Muscle of leg (tissue), 11 donors: ENCODE data around the gene NKX6-1. TPM values are rescaled to one million over a fixed set of nuclear protein-coding genes. Genes with fewer than 3 reads are reported as not detected.
A peak's percentile ranks its signal among the peaks of the same experiment; 100 is the strongest.

Experiments used
- DNase-seq: peaks from one replicate; pipeline ENCODE4 v3.0.0; 2013
- H3K27ac ChIP-seq: one replicate; pipeline ENCODE4 v1.5.1; 2013; ENCODE audit warnings: mild to moderate bottlenecking, low read length, control low read depth
- H3K27me3 ChIP-seq: one replicate; pipeline ENCODE4 v1.6.1; 2013; ENCODE audit warnings: low read length; ENCODE audit not compliant: control insufficient read depth, insufficient read depth
- H3K36me3 ChIP-seq: one replicate; pipeline ENCODE4 v1.6.1; 2013; ENCODE audit warnings: low read length; ENCODE audit not compliant: control insufficient read depth, insufficient read depth
- H3K4me1 ChIP-seq: one replicate; pipeline ENCODE4 v1.6.1; 2013; ENCODE audit warnings: low read length; ENCODE audit not compliant: control insufficient read depth, insufficient read depth
- H3K4me3 ChIP-seq: one replicate; pipeline ENCODE4 v1.5.1; 2013; ENCODE audit warnings: low read length, control low read depth
- H3K9me3 ChIP-seq: replicated peaks from 2 replicates; pipeline ENCODE4 v1.6.1; 2013; ENCODE audit warnings: low read depth, low read length; ENCODE audit not compliant: control insufficient read depth
- WGBS: methylation state at CpG from one replicate; pipeline ENCODE4 v1.1.5; 2013; ENCODE audit warnings: missing lambda C conversion rate; ENCODE audit not compliant: insufficient coverage; 5-methylcytosine and 5-hydroxymethylcytosine counted together
- polyA plus RNA-seq, 8 donors: library from polyadenylated mRNA; unstranded; fragments of 120-200 nt; gene quantifications; one replicate each; pipeline versions ENCODE4 v1.2.1 to v1.2.3, GENCODE V29; 2013; ENCODE audit warnings: inconsistent platforms in 1 of 8, low replicate concordance in 1 of 8; ENCODE audit not compliant: insufficient read length in 8 of 8, insufficient read depth in 1 of 8
- total RNA-seq: library from RNA; stranded (reverse); fragments of 120-200 nt; gene quantifications from one replicate; pipeline ENCODE4 v1.2.4, GENCODE V29; 2013

Gene NKX6-1
- total and polyA plus RNA-seq, 9 donors: 0.05 to 0.23 TPM; not detected in 7

DNA sequence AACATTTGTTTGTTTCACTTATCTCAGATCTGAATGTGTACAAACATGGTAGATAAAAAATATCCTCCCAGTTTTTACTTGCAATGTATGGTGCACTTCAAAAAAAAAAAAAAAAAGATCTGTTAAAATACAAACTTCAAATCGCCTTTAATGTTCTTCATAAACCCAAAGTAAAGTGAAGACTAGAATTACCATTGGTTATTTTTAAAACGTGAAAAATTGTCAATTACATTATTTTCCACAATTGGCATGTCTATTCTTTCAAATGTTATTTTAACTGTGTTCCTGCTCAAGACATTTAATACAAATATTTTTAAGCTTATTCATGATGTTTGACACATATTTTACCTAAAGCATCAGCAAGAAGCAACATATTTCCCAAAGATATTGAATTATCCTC lies 5.0 kb downstream of the NKX6-1 start:
- peaks cover 79% of the 10 kb centered on the region for H3K27me3 ChIP-seq
- no peak overlapping the region for H3K27ac ChIP-seq
- peaks cover 31% of the 10 kb centered on the region for H3K4me1 ChIP-seq
- no peaks in the 10 kb centered on the region for H3K36me3 ChIP-seq
- H3K4me3 ChIP-seq: no peak overlapping the region
- no CpG with 5 or more reads among the region's 2 CpGs for WGBS
- no peak for DNase-seq
- no peaks in the 10 kb centered on the region for H3K9me3 ChIP-seq

DNA sequence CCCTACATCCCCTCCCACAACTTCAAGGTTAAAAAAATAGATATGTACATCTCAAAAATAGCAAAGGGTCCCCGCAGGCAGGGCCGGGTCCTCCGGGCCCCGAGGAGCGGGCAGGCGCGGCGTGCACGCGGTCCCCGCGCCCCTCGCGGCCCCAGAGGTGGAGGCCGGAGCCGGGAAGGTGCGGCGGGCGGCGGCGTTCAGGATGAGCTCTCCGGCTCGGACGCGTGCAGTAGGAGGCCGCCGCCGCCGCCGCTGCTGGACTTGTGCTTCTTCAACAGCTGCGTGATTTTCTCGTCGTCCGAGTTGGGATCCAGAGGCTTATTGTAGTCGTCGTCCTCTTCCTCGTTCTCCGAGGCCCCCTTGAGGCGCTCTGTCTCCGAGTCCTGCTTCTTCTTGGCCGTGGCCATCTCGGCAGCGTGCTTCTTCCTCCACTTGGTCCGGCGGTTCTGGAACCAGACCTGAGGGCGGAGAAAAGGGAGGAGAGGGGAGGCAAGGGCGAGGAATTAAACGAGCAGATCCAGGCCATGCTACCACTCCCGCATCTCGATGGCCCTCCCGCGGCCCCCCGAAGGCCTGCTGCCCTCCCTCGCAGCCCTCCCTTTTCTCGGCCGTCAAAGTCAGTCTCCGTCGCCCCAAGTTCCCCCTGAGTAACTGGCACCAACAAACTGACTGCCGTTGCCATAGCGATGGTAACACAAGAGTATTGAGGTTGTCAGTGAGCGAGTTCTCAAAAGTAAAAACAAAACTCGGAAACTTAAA lies 5.8 kb downstream of the NKX6-1 start:
- peak; percentile 78 for DNase-seq
- no peak overlapping the region for H3K27ac ChIP-seq
- 2% methylated on average over 57 of the region's 62 CpGs for WGBS
- H3K4me3 ChIP-seq: no peak overlapping the region
- H3K9me3 ChIP-seq: no peaks in the 10 kb centered on the region
- H3K36me3 ChIP-seq: no peaks in the 10 kb centered on the region
- peaks cover 75% of the 10 kb centered on the region for H3K27me3 ChIP-seq
- peaks cover 23% of the 10 kb centered on the region for H3K4me1 ChIP-seq

DNA sequence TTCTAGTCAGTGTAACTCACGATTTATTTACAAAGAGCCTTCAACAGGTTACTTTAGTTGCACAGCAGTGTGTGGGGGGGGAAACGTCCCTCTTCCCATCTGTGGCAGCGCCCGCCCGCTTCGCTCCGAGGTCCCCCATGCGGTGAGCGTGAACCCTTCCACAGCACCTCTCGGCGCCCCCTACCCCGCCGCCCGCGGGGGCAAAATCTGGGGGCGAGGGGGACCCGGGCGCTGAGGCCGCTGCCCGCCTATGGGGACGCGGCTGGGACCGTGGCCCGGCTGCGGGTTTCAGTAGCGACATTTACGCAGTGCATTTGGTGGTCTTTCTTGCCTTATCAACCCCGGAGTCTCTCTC lies 6.4 kb downstream of the NKX6-1 start:
- no peak for DNase-seq
- WGBS: 2% methylated on average over 16 of the region's 28 CpGs
- no peak overlapping the region for H3K4me3 ChIP-seq
- no peak overlapping the region for H3K27ac ChIP-seq
- H3K9me3 ChIP-seq: no peaks in the 10 kb centered on the region
- H3K36me3 ChIP-seq: no peaks in the 10 kb centered on the region
- H3K27me3 ChIP-seq: peaks cover 69% of the 10 kb centered on the region
- peaks cover 17% of the 10 kb centered on the region for H3K4me1 ChIP-seq

DNA sequence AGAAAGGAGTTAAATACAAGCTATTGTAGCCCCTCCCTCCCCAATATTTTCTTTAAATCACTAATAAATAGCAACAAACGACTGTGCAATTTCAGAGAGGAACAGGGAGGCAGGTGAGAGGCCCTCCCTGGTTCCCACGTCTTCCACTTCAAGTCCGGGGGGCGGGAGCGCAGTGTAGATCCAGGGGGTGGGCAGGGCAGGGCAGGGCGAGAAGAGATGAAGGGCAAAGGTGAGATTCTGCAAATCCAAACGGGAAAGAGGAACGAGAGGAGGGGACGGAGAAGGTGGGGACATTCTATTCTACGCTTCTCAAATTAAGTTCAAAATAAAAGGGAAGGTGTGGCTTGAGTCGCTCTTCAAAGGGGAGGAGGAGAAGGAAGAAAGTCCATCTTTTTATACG lies 6.8 kb downstream of the NKX6-1 start:
- Histone ChIP-seq H3K9me3 (no peaks in the 10 kb centered on the region), H3K36me3 (no peaks in the 10 kb centered on the region), H3K4me1 (peaks cover 15% of the 10 kb centered on the region), H3K27me3 (peaks cover 66% of the 10 kb centered on the region), H3K4me3 (no peak overlapping the region), H3K27ac (no peak overlapping the region)
- no peak for DNase-seq
- WGBS: no CpG with 5 or more reads among the region's 12 CpGs

DNA sequence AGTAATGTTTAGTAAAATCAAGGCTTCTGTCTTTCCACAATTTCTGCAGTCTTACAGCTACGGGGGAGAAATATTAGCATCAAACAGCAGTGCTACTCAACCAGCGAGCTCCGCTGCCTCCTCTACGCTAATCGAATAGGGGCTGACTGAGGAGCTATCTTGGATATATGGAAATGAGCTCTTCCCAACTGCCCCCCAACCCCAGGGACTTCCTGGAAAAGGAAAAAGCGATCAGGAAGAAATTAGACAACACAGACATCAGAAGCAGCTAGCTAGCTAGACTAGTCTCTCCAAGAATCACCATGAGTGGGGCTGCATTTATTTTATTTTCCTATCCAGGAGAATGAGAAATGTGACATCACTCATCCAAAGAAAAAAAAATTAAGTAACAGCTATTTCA lies 7.6 kb downstream of the NKX6-1 start:
- Histone ChIP-seq H3K9me3 (no peaks in the 10 kb centered on the region), H3K27me3 (peaks cover 63% of the 10 kb centered on the region), H3K4me1 (peaks cover 9% of the 10 kb centered on the region), H3K27ac (no peak overlapping the region), H3K4me3 (no peak overlapping the region), H3K36me3 (no peaks in the 10 kb centered on the region)
- DNase-seq: no peak
- no CpG with 5 or more reads among the region's 6 CpGs for WGBS

DNA sequence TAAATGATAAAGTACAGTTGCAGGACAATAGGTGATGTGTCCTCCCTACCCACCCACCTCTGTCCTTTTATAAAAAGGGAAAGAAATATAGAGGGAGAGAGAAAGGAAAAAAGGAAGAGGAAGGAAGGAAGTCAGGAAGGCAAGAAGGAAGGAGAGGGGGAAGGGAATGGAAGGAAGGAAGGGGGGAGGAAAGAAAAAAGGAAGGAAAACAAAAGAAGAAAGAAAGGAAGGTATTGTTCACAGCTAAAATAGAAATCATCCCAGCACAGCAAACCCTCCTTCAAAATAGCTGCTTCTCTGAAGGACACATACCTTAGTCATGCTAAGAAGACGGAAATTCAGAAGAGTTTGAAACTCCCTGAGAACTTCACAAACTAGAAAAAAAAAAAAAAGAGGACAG lies 8.4 kb downstream of the NKX6-1 start:
- no peak overlapping the region for H3K4me3 ChIP-seq
- WGBS: no CpG with 5 or more reads among the region's 1 CpG
- H3K36me3 ChIP-seq: no peaks in the 10 kb centered on the region
- H3K9me3 ChIP-seq: no peaks in the 10 kb centered on the region
- H3K27me3 ChIP-seq: peaks cover 59% of the 10 kb centered on the region
- no peak for DNase-seq
- peaks cover 9% of the 10 kb centered on the region for H3K4me1 ChIP-seq
- H3K27ac ChIP-seq: no peak overlapping the region

DNA sequence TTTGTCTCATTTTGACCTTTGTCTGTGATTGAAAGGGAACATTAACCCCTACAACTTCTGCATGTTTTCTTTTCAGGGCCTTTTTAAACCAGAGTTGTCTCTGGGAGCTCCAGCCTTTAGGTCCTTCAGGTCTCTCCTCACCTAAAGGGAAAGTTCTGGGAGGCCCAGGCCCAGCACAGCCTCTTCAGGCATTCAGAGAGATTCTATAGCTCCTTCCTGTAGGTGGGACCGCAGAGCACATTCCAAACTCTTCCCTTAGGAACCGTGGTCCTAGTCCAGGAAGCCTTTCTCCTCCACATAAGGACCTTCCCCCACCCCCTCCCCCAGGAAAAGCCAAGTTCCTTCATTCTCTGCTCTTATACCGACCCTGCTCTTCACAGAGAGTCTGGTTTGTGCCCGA lies 14.9 kb downstream of the NKX6-1 start:
- H3K4me3 ChIP-seq: no peak overlapping the region
- peaks cover 16% of the 10 kb centered on the region for H3K4me1 ChIP-seq
- H3K27me3 ChIP-seq: peaks cover 77% of the 10 kb centered on the region
- 0% methylated on average over 2 of the region's 4 CpGs for WGBS
- H3K36me3 ChIP-seq: no peaks in the 10 kb centered on the region
- H3K9me3 ChIP-seq: no peaks in the 10 kb centered on the region
- no peak for DNase-seq
- no peak overlapping the region for H3K27ac ChIP-seq

DNA sequence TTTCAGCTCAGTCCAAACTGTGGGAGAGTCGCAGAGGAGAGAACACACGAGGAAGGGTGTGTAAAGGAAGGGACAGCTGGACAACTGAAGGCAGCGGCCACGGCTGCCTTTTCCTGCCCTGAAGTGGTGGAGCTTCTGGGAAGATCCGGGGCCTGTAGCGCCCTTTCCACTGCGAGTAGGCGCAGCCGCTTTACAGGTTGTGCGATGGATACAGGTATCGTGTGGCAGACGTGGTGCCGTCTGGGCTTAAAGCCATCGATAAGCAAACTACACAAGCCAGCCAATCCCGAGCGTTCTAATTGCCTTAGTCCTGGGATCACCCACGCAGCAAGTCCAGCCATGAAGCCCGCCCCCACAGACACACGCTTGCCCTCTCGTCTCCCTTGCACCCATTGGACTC lies 15.4 kb downstream of the NKX6-1 start:
- under 1% methylated on average over 16 of the region's 20 CpGs for WGBS
- Histone ChIP-seq H3K36me3 (no peaks in the 10 kb centered on the region), H3K4me1 (peaks cover 16% of the 10 kb centered on the region), H3K27me3 (peaks cover 72% of the 10 kb centered on the region), H3K9me3 (no peaks in the 10 kb centered on the region), H3K27ac (no peak overlapping the region), H3K4me3 (no peak overlapping the region)
- no peak for DNase-seq

DNA sequence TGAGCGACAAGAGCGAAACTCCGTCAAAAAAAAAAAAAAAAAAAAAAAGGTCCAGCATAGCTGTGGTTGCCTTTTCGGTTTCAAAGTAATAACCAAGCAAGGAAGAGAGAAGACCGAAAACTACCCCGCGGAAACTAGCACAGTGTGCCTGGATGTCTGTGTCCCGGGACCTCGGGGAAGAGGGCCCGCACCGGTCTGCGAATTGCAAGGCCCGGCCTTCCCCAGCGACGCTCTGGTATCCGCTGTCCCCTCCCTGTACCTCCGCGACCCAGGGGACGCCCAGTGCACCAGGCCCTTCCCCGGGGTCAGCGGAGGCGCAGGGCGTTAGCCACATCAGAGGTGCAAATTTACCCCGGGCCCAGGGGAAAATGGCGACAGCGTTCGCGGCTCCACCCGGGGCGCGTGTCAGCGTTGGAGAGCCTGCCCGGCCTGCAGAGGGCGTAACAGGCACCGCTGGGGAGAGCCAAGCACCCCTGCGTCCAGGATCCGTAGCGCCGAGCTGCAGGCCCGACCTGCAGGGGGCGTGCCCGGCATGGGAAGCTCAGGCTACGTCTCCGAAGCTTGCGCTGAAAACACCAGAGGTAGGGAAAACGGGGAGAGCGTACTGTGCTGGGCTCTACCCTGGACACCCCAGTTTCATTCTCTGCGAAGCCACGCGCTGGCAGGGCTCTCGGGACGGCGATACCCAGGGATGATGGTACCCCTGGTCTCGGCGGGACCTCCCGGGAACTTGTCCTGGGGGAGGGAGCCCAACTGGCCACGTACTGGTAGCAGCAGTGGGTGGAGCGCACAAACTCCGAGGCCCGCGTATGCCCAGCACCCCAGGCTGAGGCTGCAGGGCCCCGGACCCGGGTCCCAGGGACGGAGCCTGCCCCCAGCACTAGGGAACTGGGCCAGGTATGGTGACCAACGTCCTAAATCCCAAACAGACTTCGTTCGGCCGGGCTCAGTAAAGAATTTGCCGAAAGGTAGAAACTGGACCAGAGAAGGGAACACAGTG lies 16.2 kb downstream of the NKX6-1 start:
- Histone ChIP-seq H3K27ac (no peak overlapping the region), H3K9me3 (no peaks in the 10 kb centered on the region), H3K36me3 (no peaks in the 10 kb centered on the region), H3K27me3 (peaks cover 72% of the 10 kb centered on the region), H3K4me3 (no peak overlapping the region), H3K4me1 (peaks cover 16% of the 10 kb centered on the region)
- 3% methylated on average over 69 of the region's 69 CpGs for WGBS
- DNase-seq: no peak

DNA sequence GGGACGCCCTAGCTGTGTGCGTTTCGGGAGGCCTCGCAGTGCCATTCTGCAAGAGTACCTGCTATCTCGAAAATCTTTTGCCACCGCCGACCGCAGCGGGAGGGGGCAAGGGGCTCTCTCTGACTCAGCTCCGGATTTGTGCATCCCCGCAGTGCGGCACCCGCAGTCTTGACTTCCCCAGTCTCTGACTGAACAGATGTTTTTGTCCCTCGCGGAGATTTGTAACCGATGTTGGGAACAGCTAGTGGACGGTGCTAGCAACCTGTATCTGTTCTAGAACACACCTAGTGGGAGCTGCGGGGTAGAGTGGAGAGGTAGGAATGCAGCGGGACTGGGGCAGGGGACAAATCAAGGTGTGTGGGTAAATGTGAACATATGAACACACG lies 17.2 kb downstream of the NKX6-1 start:
- no peaks in the 10 kb centered on the region for H3K36me3 ChIP-seq
- no peak overlapping the region for H3K27ac ChIP-seq
- under 1% methylated on average over 18 of the region's 20 CpGs for WGBS
- DNase-seq: no peak
- no peak overlapping the region for H3K4me3 ChIP-seq
- no peaks in the 10 kb centered on the region for H3K9me3 ChIP-seq
- peaks cover 70% of the 10 kb centered on the region for H3K27me3 ChIP-seq
- peaks cover 16% of the 10 kb centered on the region for H3K4me1 ChIP-seq
